GM12892 (cell line): ENCODE data around the gene GPI.

ENCODE experiments used
- POLR2A ChIP-seq: IDR thresholded peaks from 2 replicates; pipeline ENCODE4 v1.6.1; 2011; ENCODE audit warnings: low read depth, low read length, control low read depth
- TAF1 ChIP-seq: IDR thresholded peaks from 2 replicates; pipeline ENCODE4 v1.6.1; 2011; ENCODE audit warnings: low read depth, mild to moderate bottlenecking, control low read depth, low read length, borderline replicate concordance

- TF ChIP-seq POLR2A: no peak
- TF ChIP-seq TAF1: no peak
Observed at GRCh38 chr19:34393031-34393430, 28.0 kb downstream of the GPI start.
